GM11168 (cell line): Measurements from ENCODE around the gene TRIM71.
"Not testable (repeated sequence)": the region's sequence is repeated elsewhere in the genome, so short reads cannot be mapped to it uniquely, and the experiment has no call there.

Experiments used
- in situ Hi-C: fragments of 300-500 bp; cut with MboI; formaldehyde crosslinking; loops from one replicate; pipeline ENCODE4 v1.12.0; 2022; ENCODE audit warnings: low sequenced_read_pairs; ENCODE audit not compliant: unreplicated experiment

Gene TRIM71

GRCh38 chr3:32841867-32842470 lies 24.2 kb downstream of the TRIM71 start:
- in situ Hi-C loops = no loop called here

DNA sequence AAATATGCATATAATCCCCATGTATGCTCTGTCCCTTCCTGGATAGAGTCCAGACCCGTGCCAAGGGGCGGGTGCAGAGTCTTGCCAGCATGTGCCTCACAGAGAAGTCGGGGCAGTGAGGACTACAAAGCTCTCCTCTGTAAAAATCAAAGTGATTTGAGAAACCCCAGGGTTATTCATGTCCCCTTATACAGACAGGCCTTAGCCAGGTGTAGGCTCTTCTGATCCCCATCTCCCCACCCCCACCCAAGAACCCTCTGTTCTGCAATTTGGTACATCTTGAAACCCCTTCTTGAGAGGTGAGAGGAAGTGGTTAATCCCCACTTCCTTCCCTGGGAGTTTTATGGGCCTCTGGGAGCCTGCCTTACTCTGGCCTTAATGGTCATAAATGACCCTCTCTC lies 24.7 kb downstream of the TRIM71 start:
- in situ Hi-C loops = no loop called here

- in situ Hi-C loops = no loop called here
Measured at GRCh38 chr3:32842987-32843386, 25.2 kb downstream of the TRIM71 start.

DNA sequence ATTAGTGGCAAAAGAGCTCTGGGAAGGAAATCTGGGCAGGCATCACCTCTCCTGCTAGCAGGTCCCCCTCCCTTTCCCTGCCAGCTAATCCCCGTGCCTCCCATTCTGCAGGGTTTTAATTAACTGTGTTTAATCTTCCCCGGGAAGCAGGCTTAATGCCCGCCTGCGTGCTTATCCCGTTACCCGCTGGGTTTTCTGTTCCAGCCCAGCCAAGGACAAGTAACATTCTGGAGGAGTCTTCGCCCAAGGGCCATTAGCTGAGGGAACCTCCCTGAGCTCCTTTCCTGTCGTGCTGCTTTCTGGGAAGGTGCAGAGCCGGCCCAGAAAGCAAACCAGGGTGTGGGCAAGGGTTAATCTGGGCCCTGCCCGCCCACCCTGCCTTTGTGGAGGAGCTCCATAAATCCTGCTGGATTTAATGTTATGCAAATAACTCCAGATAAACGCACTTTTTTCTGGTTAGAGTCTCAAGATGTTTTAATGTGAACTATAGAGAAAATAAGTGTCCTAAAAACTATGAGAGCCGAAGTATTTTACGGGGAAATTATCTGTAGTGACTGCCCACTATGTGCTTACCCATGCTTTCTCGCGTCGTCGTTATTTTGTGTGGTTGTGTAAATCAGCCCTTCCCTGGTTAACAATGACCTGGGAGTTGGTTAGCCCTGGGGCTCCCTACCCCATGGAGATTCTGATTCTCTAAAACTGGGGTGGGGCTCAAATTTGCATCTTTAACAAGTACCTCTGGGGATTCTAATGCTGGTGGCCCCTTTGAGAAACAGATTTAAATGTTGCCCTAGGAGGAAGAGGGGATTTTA lies 25.9 kb downstream of the TRIM71 start:
- in situ Hi-C loops = no loop called here

- in situ Hi-C loops = no loop called here
Measured at GRCh38 chr3:32844322-32844654, 26.5 kb downstream of the TRIM71 start.

DNA sequence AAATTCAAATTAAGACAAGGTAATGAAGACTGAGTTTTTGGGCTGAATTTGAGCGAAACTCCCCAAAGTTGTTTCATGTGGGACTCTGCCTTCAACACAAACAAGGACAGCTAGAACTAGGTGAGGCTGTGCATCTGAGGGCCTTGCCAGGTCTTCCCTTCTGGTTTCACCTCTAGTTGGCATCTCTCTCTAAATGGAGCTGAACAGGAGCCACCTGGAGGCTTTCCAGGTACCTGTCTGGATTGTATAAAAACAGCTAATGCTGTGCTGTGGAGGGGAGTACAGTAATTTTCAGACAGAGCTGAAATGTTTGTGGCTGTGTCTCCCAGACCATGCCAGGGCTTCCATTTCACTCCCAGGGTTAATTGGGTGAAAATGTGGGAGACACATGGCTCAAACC lies 27.1 kb downstream of the TRIM71 start:
- in situ Hi-C loops = no loop called here

- in situ Hi-C loops = not testable (repeated sequence)
Measured at GRCh38 chr3:32845546-32845945, 27.7 kb downstream of the TRIM71 start.

GRCh38 chr3:32847045-32847444 lies 29.2 kb downstream of the TRIM71 start:
- in situ Hi-C loops = not testable (repeated sequence)

- in situ Hi-C loops = no loop called here
Measured at GRCh38 chr3:32847528-32847927, 29.7 kb downstream of the TRIM71 start.

DNA sequence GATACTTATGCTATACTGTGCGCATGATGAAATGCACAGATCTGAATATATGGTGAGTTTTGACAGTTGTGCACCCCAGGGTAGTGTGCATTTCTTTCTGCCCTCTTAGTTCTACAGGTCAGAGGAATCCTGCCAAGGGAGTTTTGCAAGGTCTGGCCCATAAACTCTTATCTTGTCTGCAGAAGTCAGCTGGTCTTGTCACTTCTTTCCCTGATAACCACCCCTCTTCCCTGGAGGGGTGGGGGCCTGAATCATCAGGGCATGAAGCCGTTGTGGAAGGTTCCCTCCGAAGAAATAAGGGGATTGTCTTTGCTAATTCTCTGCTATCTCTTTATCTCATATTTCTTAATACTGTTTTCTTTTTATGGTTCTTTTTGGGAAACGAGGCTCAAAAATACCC lies 30.4 kb downstream of the TRIM71 start:
- in situ Hi-C loops = no loop called here

DNA sequence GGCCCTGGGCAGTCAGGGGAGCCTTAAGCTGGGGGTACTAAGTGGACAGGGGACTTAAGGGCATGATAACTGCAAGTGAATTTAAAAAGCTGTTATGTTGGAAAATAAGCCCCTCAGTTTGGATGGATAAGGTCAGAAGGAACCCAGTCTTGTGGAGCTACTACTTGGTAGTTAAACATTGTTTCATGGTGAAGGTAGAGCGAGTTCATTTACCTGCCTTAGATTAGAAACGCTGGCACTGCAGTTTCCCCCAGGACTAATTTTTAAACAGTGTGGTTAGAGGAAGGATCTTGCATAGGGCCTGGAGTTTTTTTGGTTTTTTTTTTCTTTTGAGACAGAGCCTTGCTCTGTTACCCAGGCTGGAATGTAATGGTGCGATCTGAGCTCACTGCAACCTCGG lies 31.2 kb downstream of the TRIM71 start:
- in situ Hi-C loops = no loop called here

GRCh38 chr3:32850226-32850625 lies 32.4 kb downstream of the TRIM71 start:
- in situ Hi-C loops = no loop called here

GRCh38 chr3:32850636-32851035 lies 32.8 kb downstream of the TRIM71 start:
- in situ Hi-C loops = no loop called here

GRCh38 chr3:32852146-32852545 lies 34.3 kb downstream of the TRIM71 start:
- in situ Hi-C loops = no loop called here

- in situ Hi-C loops = no loop called here
Measured at GRCh38 chr3:32855350-32855953, 37.7 kb downstream of the TRIM71 start.

- in situ Hi-C loops = no loop called here
Measured at GRCh38 chr3:32856355-32856889, 38.6 kb downstream of the TRIM71 start.

- in situ Hi-C loops = no loop called here
Measured at GRCh38 chr3:32856901-32857507, 39.2 kb downstream of the TRIM71 start.

- in situ Hi-C loops = no loop called here
Measured at GRCh38 chr3:32857921-32858320, 40.1 kb downstream of the TRIM71 start.

DNA sequence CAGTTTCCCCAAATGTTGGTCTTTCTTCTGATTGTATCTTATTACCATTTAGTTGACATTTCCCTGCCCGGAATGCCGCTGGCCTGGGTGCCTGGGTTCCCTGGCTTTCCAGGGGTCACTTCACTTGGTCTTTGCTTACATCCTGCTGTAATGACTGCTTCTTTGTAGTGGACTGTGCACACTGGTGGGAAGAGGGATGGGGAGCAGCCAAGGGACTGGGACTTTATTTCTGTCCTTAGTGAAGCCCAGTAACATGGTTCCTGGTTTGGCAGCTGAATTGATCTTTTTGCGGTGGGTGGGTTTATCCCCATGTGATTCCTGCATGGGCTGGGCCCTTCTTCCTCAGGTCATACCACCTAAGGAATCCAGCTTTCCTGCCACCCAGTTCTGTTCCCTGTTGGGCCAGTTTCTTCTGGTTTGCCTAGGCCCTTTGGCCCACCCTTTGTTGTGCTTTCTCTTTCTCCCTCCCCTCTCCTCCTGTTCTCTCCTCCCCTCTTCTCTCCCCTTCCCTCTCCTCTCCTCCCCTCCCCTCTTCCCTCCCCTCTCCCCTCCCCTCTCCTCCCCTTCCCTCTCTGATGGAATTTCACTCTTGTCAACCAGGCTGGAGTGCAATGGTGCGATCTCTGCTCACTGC lies 41.9 kb downstream of the TRIM71 start:
- in situ Hi-C loops = no loop called here

GRCh38 chr3:32860499-32860898 lies 42.7 kb downstream of the TRIM71 start:
- in situ Hi-C loops = no loop called here

- in situ Hi-C loops = no loop called here
Measured at GRCh38 chr3:32861681-32862080, 43.9 kb downstream of the TRIM71 start.
